ENCODE results near the gene GABPB2.
A peak's percentile ranks its signal among the peaks of the same experiment; 100 is the strongest.
"Not testable (repeated sequence)": the region's sequence is repeated elsewhere in the genome, so short reads cannot be mapped to it uniquely, and the experiment has no call there.

The GABPB2 gene

DNA sequence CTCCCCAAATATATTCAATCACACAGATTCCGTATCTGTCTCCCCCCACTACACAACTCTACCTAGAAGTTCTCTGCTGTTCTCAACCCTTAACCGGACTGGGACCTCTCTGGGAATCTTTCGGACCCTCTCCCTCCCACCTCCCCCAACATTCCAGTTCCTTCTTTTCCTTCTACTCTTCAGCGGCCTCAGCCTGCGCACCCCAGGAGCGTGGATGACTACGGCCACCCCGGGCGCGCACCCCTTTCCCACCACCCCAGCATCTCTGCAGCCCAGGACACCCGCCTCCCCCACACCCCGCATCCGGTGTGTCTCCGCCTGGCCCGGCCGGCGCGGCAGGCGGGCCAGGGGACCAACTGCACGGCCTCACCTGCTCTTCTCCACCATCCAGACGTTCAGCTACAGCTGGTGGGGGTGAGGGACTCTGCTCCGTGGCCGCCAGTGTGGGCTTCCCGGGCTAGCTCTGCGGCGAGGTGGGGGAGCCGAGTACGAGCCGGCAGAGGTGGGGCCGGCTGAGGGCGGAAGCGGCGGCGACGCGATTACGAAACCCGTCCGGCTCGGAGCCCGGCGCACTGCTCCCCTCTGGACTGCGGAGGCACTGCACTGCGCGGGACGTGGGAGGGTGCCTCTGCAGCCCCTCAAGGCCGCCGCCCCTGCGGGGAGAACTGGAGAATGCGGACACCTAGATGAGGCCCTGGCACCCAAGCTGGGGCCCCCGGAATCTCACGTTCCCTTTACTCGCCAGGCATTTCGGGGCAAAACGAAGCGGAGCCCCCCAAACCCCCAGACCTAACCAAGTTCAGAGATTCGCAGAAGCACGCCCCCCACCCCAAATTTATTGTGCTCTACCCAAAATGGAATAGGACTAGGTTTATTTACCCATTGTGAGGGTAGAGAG is 11.2 kb upstream of the GABPB2 start, which contains the start of gene CDC42SE1:
CDC42SE1 (minus strand) TSS at position 514 of the 898 bp plus-strand sequence. CDS start 3,892 bp downstream, outside the sequence.
- DNase-seq (ENCODE audit: low read depth, low spot score) = no peak
- H3K27ac ChIP-seq = peak within 1 kb of the TSS; percentile 97

DNA sequence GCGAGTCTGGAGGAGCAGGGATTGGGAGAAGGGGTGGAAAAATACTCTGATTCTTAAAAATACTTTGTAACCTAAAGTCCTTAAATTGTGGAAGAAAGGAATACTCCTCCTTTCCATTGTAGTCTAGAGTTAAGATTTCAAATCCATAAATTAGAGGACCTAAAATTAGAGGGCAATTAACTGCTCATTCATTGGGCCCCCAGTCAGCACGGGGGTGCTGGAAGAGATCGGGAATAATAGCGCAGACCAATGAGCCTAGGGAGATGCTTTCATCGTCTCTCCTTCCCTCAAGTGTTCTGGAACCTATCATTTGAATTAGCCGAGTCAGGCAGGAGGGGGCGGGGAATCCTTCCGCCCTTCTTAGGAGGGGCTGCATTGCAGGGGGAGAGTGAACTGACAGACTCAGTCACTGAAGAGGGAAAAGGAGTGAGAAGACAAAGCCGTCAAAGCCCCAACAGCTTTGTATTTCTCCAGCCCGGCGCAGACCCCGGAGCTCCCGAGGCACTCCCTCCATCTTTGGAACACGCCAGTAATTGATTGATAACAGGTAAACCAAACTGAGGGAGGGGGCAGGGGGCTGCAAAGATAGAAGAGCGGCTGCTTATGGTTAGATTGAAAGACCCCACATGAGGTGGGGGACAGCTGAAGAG is 10.4 kb upstream of the GABPB2 start, which contains the start of gene MLLT11:
MLLT11 (plus strand) TSS at position 391 of the 650 bp plus-strand sequence. CDS start 6,828 bp downstream, outside the sequence.
- DNase-seq (ENCODE audit: low read depth, low spot score) = no peak
- peak within 1 kb of the TSS; percentile 97 for H3K27ac ChIP-seq

DNA sequence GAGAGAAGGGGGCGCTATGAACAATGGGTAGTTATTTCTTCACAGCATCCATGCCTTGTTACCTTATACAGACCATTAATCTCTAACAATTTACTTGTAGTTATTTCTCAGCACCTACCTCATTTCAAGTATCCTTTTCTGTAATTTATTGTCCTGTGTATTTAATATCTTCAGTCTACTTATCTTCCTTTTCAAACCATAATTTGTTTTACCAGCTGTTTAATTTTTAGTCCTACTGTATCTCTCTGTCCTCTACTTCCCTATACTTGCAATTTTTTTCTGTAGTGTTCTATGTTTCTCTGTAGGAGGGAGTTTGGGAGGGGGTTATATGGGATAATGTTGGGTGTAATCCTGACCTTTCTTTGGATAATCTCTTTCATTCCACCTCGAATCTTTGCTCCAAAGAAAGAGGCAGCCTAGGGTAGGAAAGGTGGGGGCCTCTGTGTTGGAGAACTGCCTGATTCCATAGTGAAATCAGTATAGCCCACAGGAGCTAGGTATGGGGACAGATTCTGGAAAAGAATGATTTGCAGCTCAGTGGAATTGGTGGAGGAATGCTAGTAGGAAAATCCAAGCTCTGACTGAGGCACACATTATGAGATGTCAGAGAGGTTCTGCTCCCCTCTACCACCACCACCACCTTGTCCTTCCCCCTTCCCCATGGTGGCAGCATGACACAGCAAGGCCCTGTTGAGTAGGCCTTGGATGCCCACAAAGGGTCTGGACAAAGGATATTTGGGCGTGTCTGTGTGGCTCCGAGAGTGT is 9.7 kb upstream of the GABPB2 start:
- DNase-seq (ENCODE audit: low read depth, low spot score) = no peak

DNA sequence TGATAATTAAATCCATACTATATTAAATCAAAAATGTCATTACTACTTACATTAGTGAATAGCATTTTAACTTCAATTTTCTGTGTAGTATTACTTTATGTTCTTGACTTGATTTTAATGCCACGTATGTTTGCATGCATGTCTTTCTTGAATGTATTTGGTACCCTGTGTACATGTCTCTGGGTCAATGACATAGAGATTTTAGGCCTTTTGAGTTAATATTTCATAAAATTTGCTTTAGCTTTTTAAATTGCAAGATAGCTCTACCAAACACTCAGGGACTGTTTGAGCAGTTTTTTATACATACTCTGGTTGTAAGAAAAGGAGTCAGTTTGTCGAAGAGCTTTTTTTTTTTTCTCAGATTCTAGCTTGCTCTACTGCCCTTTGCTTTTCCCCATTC is 8.9 kb upstream of the GABPB2 start:
- no peak for DNase-seq (ENCODE audit: low read depth, low spot score)
- peak overlapping the region; percentile 97 for H3K27ac ChIP-seq

More for the DNA sequence above, 9.7 kb upstream of the GABPB2 start:
- peak overlapping the region; percentile 97 for H3K27ac ChIP-seq

DNA sequence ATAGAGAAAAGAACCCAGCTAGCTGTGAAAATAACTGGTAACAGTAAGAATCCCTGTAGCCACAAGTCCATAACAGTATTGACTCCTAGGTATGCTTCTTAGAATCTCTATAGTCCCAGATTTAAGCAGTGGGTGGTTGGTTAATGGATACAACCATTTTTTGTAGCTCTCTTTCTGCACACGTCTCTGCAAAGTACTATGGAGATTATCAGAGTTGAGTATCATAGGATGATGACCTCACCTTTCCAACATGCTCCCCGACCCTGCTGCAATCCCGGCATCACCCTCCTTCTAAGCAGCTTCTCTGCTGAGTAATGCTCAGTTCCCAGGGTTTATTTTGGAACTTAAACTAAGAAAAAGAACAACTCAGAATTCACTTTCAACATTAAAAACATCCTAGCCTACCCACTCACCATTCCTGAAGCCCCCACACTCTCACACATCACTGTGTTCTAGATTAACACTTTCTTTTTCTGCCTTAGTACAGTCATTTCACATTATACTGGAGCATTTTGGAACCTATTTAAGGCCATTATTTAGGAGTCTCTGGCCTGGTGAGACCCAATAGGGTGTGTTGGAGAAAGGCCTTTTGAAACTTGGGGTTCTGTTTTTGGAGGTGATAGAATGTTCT is 7.7 kb upstream of the GABPB2 start:
- DNase-seq (ENCODE audit: low read depth, low spot score) = no peak
- peak overlapping the region; percentile 97 for H3K27ac ChIP-seq

DNA sequence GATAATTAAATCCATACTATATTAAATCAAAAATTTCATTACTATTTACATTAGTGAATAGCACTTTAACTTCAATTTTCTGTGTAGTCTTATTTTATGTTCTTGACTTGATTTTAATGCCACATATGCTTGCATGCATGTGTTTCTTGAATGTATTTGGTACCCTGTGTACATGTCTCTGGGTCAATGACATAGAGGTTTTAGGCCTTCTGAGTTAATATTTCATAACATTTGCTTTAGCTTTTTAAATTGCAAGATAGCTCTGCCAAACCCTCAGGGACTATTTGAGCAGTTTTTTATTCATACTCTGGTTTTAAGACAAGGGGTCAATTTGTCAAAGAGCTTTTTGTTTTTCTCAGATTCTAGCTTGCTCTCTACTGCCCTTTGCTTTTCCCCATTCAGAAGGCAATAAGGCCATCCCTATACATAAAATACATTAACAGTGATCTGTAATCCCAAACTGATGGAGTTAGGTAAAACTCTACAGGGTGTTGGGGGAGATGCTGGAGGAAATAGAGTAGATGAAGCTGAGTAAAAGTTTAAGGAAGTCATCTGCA is 5.4 kb upstream of the GABPB2 start:
- DNase-seq (ENCODE audit: low read depth, low spot score) = no peak

DNA sequence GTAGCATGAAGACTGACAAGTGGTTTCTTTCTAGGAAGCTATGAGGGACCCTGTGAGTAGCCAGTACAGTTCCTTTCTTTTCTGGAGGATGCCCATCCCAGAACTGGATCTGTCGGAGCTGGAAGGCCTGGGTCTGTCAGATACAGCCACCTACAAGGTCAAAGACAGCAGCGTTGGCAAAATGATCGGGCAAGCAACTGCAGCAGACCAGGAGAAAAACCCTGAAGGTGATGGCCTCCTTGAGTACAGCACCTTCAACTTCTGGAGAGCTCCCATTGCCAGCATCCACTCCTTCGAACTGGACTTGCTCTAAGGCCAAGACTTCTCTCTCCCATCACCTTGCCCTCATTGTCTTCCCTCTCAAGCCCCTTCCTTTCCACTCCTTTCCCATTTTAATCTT is 3.4 kb upstream of the GABPB2 start:
- no peak for DNase-seq (ENCODE audit: low read depth, low spot score)
- no peak overlapping the region for H3K27ac ChIP-seq

More for the DNA sequence above, 5.4 kb upstream of the GABPB2 start:
- no peak overlapping the region for H3K27ac ChIP-seq

DNA sequence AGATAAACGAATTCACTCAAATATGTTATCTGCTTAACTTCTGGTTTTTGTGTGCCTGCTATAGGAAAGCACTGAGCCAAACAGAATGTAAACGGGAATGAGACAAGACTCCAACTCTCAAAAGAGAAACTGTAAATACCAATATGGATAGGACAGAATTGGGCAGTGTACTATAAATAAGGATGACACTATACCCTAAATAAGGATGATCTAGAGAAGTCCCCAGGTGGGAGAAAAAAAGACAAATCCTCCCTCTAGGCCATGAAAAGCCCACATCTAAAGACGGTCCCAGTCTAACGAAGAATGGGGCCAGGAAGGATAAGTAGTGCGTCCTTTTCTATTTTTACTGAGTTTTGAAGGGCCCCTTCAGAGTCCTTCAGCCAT is 1.5 kb upstream of the GABPB2 start:
- DNase-seq (ENCODE audit: low read depth, low spot score) = no peak
- peak overlapping the region; percentile 96 for H3K27ac ChIP-seq

DNA sequence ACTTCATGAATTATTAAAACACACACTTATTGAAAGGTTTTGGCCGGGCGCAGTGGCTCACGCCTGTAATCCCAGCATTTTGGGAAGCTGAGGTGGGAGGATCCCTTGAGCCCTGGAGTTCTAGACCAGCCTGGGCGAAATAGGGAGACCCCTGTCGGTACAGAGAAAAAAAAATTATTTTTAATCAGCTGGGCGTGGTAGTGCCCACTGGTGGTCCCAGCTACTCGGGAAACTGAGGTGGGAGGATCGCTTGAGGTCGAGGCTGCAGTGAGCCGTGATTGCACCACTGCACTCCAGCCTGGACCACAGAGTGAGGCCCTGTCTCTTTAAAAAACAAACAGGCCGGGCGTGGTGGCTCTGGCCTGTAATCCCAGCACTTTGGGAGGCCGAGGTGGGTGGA is 1.7 kb downstream of the GABPB2 start:
- DNase-seq (ENCODE audit: low read depth, low spot score) = no peak
- H3K27ac ChIP-seq = no peak overlapping the region

DNA sequence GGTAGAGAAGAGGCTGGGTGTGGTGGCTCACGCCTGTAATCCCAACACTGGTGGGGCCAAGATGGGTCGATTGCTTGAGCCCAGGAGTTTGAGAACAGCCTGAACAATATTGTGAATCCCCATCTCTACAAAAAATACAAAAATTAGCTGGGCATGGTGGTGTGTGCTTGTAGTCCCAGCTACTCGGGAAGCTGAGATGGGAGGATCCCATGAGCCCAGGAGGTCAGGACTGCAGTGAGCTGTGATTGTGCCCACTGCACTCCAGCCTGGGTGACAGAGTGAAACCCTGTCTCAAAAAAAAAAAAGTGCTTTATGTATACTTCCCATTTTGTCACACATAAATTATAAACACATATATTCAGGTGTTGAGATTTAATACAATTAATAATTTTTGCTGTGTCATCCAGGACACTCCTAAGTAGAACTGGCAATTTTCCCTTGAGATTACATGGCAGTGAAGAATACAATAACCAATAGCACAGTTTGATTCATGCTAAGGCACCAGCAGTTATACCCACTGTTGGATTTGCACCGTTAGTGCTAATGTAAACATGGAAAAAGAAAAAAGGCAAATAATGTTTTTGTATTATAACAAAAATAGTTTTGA is 15.5 kb downstream of the GABPB2 start:
- DNase-seq (ENCODE audit: low read depth, low spot score) = no peak
- no peak overlapping the region for H3K27ac ChIP-seq

DNA sequence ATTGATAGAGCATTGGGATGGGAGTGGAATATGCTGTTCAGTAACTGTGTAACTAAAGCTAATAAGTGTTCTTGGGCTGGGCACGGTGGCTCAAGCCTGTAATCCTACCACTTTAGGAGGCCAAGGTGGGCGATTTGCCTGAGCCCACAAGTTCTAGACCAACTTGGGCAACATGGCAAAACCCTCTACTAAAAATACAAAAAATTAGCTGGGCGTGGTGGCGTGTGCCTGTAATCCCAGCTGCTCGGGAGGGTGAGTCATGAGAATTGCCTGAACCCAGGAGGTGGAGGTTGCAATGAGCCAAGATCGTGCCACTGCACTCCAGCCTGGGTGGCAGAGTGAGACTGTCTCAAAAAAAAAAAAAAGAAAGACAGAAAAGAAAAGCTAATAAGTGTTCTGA is 26.9 kb downstream of the GABPB2 start:
- not testable (repeated sequence) for DNase-seq (ENCODE audit: low read depth, low spot score); H3K27ac ChIP-seq

DNA sequence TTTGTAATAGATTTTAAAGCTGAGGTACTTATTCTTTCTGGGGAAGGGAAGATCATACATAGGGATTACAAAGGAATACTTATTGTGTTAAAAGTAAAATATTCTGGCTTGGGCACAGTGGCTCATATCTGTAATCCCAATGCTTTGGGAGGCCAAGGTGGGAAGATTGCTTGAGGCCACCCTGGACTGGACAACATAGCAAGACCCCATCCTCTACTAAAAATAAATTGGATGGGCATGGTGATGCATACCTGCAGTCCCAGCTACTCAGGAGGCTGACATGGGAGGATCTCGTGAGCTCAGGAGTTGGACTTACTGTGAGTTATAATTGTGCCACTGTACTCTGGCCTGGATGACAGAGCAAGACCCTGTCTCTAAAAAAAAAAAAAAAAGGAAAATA is 27.6 kb downstream of the GABPB2 start:
- DNase-seq (ENCODE audit: low read depth, low spot score) = no peak
- H3K27ac ChIP-seq = no peak overlapping the region

DNA sequence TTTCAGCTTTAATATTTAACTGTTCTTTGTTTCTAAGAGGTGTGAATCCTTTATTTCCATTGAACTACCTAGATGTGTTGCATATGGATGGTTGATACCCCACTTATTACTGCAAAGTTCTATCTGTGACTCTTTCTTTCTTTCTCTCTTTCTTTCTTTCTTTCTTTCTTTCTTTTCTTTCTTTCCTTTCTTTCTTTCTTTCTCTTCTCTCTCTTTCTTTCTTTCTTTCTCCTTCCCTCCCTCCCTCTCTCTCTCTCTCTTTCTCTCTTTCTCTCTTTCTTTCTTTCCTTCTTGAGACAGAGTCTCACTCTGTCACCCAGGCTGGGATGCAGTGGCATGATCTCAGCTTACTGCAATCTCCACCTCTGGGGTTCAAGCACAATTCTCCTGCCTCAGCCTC is 34.1 kb downstream of the GABPB2 start:
- no peak for DNase-seq (ENCODE audit: low read depth, low spot score)
- no peak overlapping the region for H3K27ac ChIP-seq

DNA sequence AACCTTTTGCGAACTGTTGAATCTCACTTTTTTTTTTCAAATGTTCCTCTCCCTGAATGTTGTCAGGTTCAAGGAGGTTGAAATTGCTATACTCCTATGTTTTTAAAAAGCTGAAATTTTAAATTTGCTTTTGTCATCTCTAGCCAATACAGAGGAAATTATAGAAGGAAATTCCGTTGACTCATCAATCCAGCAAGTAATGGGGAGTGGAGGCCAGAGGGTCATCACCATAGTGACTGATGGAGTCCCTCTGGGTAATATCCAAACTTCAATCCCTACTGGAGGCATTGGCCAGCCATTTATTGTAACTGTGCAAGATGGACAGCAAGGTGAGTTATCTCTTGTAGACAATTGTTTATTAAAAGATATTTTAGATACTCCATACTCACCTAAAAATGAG is 36.3 kb downstream of the GABPB2 start:
- no peak overlapping the region for H3K27ac ChIP-seq
- no peak for DNase-seq (ENCODE audit: low read depth, low spot score)

DNA sequence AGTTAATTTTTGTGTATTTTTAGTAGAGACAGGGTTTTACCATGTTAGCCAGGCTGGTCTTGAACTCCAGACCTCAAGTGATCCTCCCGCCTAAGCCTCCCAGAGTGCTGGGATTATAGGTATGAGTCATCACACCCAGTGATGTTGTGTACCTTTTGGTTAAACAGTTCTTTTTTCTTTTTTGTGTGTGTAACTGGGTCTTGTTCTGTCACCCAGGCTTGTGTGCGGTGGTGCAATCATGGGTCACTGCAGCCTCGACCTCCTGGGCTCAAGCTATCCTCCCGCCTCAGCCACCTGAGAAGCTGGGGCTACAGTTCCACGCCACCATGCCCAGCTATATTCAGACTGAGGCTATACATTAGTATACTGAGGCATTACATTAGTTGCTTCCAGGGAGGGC is 37.8 kb downstream of the GABPB2 start:
- H3K27ac ChIP-seq = no peak overlapping the region
- no peak for DNase-seq (ENCODE audit: low read depth, low spot score)

DNA sequence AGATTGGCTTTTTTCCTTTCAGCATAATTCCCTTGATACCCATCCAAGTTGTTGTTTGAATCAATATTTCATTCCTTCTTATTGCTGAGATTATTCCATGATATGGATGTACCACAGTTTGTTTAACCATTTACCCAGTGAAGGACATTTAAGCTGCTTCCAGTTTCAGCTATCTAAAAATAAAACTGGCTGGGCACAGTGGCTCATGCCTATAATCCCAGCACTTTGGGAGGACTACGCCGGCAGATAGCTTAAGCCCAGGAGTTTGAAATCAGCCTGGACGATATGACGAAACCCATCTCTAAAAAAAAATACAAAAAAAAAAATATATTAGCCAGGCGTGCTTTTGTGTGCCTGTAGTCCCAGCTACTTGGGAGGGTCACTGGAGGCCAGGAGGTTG is 43.3 kb downstream of the GABPB2 start:
- H3K27ac ChIP-seq = no peak overlapping the region
- no peak for DNase-seq (ENCODE audit: low read depth, low spot score)

DNA sequence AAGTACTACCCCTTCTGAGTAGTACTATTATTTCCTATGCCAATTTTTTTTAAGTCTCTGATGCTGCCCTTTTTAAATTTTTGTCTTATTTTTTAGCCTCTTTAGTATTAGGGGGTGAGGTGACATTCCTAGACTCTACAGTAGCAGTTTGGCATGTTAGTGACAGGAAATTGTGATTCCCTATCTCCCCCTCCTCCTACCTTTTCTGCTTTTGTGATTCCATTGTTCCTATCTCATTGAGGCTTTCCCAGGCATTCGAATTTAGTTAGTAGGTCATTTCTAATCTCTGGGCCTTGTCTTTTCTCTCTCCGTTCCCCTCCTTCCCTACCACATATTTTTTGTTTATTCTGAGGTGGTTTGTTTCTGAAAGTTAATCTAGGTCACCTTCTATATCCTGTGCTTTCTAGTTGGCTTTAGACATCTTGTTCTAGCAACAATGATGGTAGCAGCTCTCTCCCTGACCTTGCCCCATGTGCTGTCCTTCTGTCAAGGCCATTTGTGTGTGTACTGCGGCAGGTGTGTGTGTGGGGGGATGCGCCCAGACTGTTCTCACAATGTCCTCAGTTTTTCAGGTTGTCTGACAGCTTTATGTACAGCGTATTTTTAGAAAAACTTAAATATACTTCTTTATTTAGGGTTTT is 54.3 kb downstream of the GABPB2 start:
- no peak overlapping the region for H3K27ac ChIP-seq
- no peak for DNase-seq (ENCODE audit: low read depth, low spot score)

DNA sequence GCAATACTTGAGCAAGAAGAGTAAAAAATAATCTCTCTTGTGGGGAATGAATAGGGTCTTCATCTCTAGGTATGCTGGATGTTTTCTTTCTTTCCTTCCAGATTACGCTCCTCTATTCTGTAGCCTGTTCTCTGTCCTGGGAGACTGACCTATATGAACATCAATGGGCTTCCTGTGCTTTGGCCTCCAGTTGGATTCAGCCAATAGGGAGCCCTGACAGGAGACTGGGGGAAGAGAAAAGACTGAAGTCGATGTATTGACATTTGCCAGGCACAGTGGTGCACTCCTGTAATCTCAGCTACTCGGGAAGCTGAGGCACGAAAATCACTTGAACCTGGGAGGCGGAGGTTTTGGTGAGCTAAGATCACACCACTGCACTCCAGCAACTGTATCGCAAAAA is 58.2 kb downstream of the GABPB2 start:
- DNase-seq (ENCODE audit: low read depth, low spot score) = no peak
- H3K27ac ChIP-seq = no peak overlapping the region

DNA sequence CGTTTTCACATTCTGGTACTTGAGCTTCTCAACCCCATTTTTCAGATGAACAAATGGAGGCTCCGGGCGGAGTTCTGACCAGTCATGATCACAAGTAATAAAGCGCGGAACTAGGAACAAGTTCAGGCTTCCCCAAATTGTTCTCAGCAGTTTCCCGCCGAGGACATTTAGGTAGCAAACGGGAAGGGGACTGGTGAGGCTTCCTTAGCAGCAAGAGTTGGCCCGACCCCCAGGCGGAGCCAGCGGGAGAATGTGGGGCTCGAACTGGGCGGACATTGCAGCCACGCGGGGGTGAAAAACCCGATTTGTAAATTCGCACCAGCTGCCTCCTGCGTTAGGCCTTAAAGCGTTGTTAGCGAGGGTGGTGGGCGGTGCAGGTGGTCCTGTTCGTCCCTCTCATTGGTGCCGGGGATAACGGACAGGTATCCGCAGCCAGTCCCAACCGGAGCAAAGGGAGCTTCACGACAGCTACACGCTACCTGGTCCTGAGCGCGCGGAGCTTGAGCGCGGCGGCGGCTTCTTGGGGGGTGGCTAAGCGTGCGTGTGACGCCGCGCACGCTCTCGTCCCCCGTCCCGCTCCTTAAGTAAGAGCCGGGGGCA is 60.5 kb downstream of the GABPB2 start:
- DNase-seq (ENCODE audit: low read depth, low spot score) = peak; percentile 41
- no peak overlapping the region for H3K27ac ChIP-seq

Measured in epithelial cell of prostate (primary cell).